HT1080 (cell line): ENCODE results near the gene MT1X. TPM values are rescaled to one million over a fixed set of nuclear protein-coding genes. Genes with fewer than 3 reads are reported as not detected.

Experiments
- total RNA-seq: library from RNA; depleted of rRNA; stranded (reverse); fragments of >200 nt; shearing (Covaris generic); gene quantifications from 2 replicates; pipeline ENCODE4 v1.2.3, GENCODE V29; 2014; rRNA removed

MT1X gene
- total RNA-seq, 1 experiment from 2014 or later = 148 TPM

Other genes with a start within 250 kb of the MT1X start
- gene NUDT21, start 231.1 kb upstream of the MT1X start, total RNA-seq = 235 and 404 TPM in 2 replicates
- 99.0 and 121 TPM in 2 replicates for gene OGFOD1, start 230.9 kb upstream of the MT1X start, total RNA-seq
- gene BBS2, start 162.4 kb upstream of the MT1X start, total RNA-seq = 18.9 and 23.3 TPM in 2 replicates
- not detected in 2 replicates for gene MT4, start 117.4 kb upstream of the MT1X start, total RNA-seq
- gene MT3, start 92.9 kb upstream of the MT1X start, total RNA-seq = not detected in 2 replicates
- 881 and 1,822 TPM in 2 replicates for gene MT2A, start 73.9 kb upstream of the MT1X start, total RNA-seq
- 533 and 612 TPM in 2 replicates for gene MT1E, start 56.7 kb upstream of the MT1X start, total RNA-seq
- not detected in 2 replicates for gene MT1M, start 49.8 kb upstream of the MT1X start, total RNA-seq
- not detected in 2 replicates for gene MT1A, start 43.8 kb upstream of the MT1X start, total RNA-seq
- not detected in 2 replicates for gene MT1B, start 30.6 kb upstream of the MT1X start, total RNA-seq
- gene MT1F, start 24.5 kb upstream of the MT1X start, total RNA-seq = not detected in 2 replicates
- gene MT1G, start 14.4 kb upstream of the MT1X start, total RNA-seq = 0.33 and 1.4 TPM in 2 replicates
- gene MT1H, start 12.7 kb upstream of the MT1X start, total RNA-seq = not detected in 2 replicates
- 115 and 119 TPM in 2 replicates for gene NUP93, start 47.7 kb downstream of the MT1X start, total RNA-seq
- not detected in 2 replicates for gene SLC12A3, start 182.7 kb downstream of the MT1X start, total RNA-seq
- 38.9 and 65.3 TPM in 2 replicates for gene HERPUD1, start 249.7 kb downstream of the MT1X start, total RNA-seq